ENCODE measurements around the gene CACNB1.

CACNB1 gene

DNA sequence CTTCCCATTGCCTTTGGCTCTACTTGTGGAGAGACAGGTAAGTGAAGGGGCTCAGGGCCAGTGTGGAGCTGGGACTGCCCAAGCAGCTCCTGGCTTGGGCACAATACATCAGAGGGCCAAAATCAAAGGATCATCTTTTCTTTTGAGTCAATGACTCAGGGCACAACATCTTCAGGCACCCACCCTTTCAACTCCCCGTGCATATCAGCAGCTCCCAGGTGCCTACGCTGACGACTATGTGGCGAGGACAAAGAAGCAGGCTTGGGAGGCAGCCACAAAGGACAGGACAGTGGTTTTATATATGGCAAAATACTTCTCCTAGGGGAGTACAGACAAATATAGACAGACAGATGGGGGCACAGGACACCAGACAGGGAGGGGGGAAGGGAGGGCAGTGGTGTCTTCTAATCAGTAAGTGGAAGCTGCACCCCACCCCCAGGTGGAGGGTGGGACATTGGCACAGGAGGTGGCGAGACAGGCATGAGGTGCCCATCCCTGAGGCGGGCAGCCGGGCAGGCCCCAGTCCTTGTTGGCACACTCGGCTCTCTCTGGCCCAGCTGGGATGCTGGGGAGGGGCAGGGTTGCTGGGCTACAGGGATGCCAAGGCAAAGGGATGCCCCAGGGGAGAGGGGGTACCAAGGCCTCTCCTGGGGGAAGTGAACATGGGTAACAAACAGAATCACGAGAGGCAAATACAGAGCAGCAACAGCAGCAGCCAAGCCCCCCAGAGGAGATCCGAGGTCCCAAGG is 23.8 kb downstream of the CACNB1 start:
- POLR2A ChIA-PET, result interaction anchor here (1.1 to 2.0 kb wide), 3 partner anchors 9 to 26 kb away, joined by 4 to 18 read pairs (median 7); partner anchors contain the start of gene RPL19

DNA sequence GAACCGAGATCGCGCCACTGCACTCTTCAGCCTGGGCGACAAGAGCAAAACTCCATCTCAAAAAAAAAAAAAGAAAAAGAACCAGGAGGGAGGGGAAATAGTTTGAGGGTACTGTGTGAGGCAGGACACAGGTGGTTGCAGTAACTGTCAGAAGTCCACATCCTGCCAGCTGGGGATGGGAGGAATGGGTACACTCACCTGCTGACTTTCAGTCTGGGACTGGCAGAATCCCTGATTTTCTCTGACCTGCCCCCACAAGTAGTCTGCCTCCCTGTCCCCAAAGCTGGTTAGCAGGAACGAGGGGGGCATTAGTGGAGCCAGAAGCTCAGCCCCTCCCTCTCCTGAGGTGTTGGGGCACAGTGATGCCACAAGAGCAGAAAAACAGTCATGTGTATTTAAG is 24.4 kb downstream of the CACNB1 start:
- Histone ChIP-seq H3K4me3 (ENCODE audit: low read depth, low read length) (no peak overlapping the region), H3K36me3 (ENCODE audit: control insufficient read depth in 2 of 2, insufficient read depth in 1 of 2, low read length in 2 of 2) (peaks cover 8 to 30% of the 10 kb centered on the region in 2 experiments; a peak in 2 of 3 replicates), H3K4me1 (ENCODE audit: control insufficient read depth, insufficient read depth, low read length) (no peaks in the 10 kb centered on the region), H3K27ac (ENCODE audit: extremely low read depth, low read depth, low read length) (no peak overlapping the region), H3K9me3 (ENCODE audit: control insufficient read depth, insufficient read depth, low read depth, low read length) (no peaks in the 10 kb centered on the region)
- TF ChIP-seq ZNF600 (tag by site-specific recombination; IDR thresholded peaks at IDR 0.05) (peak; percentile 72), SCRT2 (tag by site-specific recombination; IDR thresholded peaks at IDR 0.05) (0 out of 2 replicates have a peak, but pooled peaks have one; percentile 21), GLIS2 (tag by site-specific recombination; IDR thresholded peaks at IDR 0.05) (no peak)
- ChIA-PET POLR2A (interaction anchor here (0.7 to 1.7 kb wide), 3 partner anchors 8 to 27 kb away, joined by 3 to 7 read pairs (median 4); partner anchors contain the start of gene RPL19), CTCF (interaction anchor here (0.5 to 6.8 kb wide), 9 partner anchors 9 to 291 kb away, joined by 3 to 183 read pairs (median 5); partner anchors contain the start of genes ARL5C and CACNB1)

More for the DNA sequence above, 23.8 kb downstream of the CACNB1 start:
- TF ChIP-seq ZNF114 (tag by site-specific recombination; IDR thresholded peaks at IDR 0.05) (no peak), ZNF621 (tag by site-specific recombination; IDR thresholded peaks at IDR 0.05) (no peak), ZNF2 (tag by site-specific recombination; IDR thresholded peaks at IDR 0.05) (no peak), ZNF221 (tag by site-specific recombination; IDR thresholded peaks at IDR 0.05; ENCODE audit: borderline replicate concordance) (no peak), ZBTB8A (tag by site-specific recombination; IDR thresholded peaks at IDR 0.05) (no peak)
- TF ChIP-seq, protein P1, sequence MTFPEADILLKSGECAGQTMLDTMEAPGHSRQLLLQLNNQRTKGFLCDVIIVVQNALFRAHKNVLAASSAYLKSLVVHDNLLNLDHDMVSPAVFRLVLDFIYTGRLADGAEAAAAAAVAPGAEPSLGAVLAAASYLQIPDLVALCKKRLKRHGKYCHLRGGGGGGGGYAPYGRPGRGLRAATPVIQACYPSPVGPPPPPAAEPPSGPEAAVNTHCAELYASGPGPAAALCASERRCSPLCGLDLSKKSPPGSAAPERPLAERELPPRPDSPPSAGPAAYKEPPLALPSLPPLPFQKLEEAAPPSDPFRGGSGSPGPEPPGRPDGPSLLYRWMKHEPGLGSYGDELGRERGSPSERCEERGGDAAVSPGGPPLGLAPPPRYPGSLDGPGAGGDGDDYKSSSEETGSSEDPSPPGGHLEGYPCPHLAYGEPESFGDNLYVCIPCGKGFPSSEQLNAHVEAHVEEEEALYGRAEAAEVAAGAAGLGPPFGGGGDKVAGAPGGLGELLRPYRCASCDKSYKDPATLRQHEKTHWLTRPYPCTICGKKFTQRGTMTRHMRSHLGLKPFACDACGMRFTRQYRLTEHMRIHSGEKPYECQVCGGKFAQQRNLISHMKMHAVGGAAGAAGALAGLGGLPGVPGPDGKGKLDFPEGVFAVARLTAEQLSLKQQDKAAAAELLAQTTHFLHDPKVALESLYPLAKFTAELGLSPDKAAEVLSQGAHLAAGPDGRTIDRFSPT (tag by site-specific recombination; IDR thresholded peaks at IDR 0.05), result peak; percentile 70; the same call in 1 of the 2 replicates
- Histone ChIP-seq H3K9me3 (ENCODE audit: control insufficient read depth, insufficient read depth, low read depth, low read length) (no peaks in the 10 kb centered on the region), H3K27ac (ENCODE audit: extremely low read depth, low read depth, low read length) (no peak overlapping the region), H3K4me3 (ENCODE audit: low read depth, low read length) (no peak overlapping the region), H3K36me3 (ENCODE audit: control insufficient read depth in 2 of 2, insufficient read depth in 1 of 2, low read length in 2 of 2) (peaks cover 8 to 31% of the 10 kb centered on the region in 2 experiments; a peak in 2 of 3 replicates), H3K4me1 (ENCODE audit: control insufficient read depth, insufficient read depth, low read length) (0 out of 2 replicates have a peak, but pooled peaks cover 5% of the 10 kb centered on the region)
- CTCF ChIA-PET, result interaction anchor here (0.5 to 6.8 kb wide), 28 partner anchors 10 to 450 kb away, joined by 3 to 183 read pairs (median 5); partner anchors contain the start of genes ARL5C, CACNB1 and RPL19

DNA sequence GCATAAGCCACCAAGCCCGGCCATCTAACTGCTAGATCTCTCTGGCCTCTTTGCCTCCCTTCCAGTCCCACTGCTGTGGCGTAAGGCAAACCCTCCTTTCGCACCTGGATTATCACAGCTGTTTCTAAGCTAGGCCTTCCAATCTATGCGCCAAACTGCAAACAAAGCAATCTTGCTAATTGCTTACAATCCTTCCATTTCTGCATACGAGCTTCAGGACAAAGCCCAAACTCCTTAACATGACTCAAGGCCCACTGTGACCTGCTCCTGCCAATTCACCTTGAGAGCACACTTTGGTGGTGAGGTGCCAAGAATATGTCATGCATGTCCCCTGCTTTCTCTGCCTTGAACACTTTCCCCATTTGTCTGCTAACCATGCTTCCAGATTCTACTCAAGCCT is 25.5 kb downstream of the CACNB1 start:
- H3K4me1 ChIP-seq (ENCODE audit: control insufficient read depth, insufficient read depth, low read length), result 0 out of 2 replicates have a peak, but pooled peaks cover 3% of the 10 kb centered on the region
- no peaks in the 10 kb centered on the region for H3K9me3 ChIP-seq (ENCODE audit: control insufficient read depth, insufficient read depth, low read depth, low read length)
- POLR2A ChIA-PET, result no interaction called here
- H3K4me3 ChIP-seq (ENCODE audit: low read depth, low read length), result no peak overlapping the region
- H3K36me3 ChIP-seq (ENCODE audit: control insufficient read depth in 2 of 2, insufficient read depth in 1 of 2, low read length in 2 of 2), result peaks cover 0 to 19% of the 10 kb centered on the region in 2 experiments; a peak in 2 of 3 replicates
- CTCF ChIA-PET, result interaction anchor here (0.5 to 2.5 kb wide), 6 partner anchors 18 to 1285 kb away, joined by 3 to 6 read pairs (median 4); no protein-coding TSS in a partner anchor
- no peak overlapping the region for H3K27ac ChIP-seq (ENCODE audit: extremely low read depth, low read depth, low read length)
- TF ChIP-seq ZNF138 (tag by site-specific recombination; IDR thresholded peaks at IDR 0.05; ENCODE audit: borderline replicate concordance) (no peak), ZNF157 (tag by site-specific recombination; IDR thresholded peaks at IDR 0.05) (no peak), TRIM28 (IDR thresholded peaks at IDR 0.05; ENCODE audit: borderline replicate concordance, low read length) (no peak), ZBTB21 (tag by site-specific recombination; IDR thresholded peaks at IDR 0.05) (no peak), ZNF596 (tag by site-specific recombination; IDR thresholded peaks at IDR 0.05) (no peak), ZNF416 (tag by site-specific recombination; IDR thresholded peaks at IDR 0.05) (no peak), ZNF19 (tag by site-specific recombination; IDR thresholded peaks at IDR 0.05; ENCODE audit: low read depth) (no peak), ZNF175 (tag by site-specific recombination; IDR thresholded peaks at IDR 0.05) (no peak), ZNF404 (tag by site-specific recombination; IDR thresholded peaks at IDR 0.05) (no peak), ZIC2 (tag by site-specific recombination; IDR thresholded peaks at IDR 0.05) (no peak), ZNF239 (tag by site-specific recombination; IDR thresholded peaks at IDR 0.05) (no peak), BCL11A (tag by site-specific recombination; IDR thresholded peaks at IDR 0.05; ENCODE audit: low read depth) (no peak)
- TF ChIP-seq, protein P2, sequence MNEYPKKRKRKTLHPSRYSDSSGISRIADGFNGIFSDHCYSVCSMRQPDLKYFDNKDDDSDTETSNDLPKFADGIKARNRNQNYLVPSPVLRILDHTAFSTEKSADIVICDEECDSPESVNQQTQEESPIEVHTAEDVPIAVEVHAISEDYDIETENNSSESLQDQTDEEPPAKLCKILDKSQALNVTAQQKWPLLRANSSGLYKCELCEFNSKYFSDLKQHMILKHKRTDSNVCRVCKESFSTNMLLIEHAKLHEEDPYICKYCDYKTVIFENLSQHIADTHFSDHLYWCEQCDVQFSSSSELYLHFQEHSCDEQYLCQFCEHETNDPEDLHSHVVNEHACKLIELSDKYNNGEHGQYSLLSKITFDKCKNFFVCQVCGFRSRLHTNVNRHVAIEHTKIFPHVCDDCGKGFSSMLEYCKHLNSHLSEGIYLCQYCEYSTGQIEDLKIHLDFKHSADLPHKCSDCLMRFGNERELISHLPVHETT (tag by site-specific recombination; IDR thresholded peaks at IDR 0.05), result no peak
- TF ChIP-seq, protein P3, sequence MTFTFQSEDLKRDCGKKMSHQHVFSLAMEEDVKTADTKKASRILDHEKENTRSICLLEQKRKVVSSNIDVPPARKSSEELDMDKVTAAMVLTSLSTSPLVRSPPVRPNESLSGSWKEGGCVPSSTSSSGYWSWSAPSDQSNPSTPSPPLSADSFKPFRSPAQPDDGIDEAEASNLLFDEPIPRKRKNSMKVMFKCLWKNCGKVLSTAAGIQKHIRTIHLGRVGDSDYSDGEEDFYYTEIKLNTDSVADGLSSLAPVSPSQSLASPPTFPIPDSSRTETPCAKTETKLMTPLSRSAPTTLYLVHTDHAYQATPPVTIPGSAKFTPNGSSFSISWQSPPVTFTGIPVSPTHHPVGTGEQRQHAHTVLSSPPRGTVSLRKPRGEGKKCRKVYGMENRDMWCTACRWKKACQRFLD (tag by site-specific recombination; IDR thresholded peaks at IDR 0.05), result no peak
- TF ChIP-seq, protein P4, sequence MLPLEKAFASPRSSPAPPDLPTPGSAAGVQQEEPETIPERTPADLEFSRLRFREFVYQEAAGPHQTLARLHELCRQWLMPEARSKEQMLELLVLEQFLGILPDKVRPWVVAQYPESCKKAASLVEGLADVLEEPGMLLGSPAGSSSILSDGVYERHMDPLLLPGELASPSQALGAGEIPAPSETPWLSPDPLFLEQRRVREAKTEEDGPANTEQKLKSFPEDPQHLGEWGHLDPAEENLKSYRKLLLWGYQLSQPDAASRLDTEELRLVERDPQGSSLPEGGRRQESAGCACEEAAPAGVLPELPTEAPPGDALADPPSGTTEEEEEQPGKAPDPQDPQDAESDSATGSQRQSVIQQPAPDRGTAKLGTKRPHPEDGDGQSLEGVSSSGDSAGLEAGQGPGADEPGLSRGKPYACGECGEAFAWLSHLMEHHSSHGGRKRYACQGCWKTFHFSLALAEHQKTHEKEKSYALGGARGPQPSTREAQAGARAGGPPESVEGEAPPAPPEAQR (tag by site-specific recombination; IDR thresholded peaks at IDR 0.05), result no peak

Data from HEK293 (cell line).